ENCODE data around the gene ATP8A1. TPM values are rescaled to one million over a fixed set of nuclear protein-coding genes. Genes with fewer than 3 reads are reported as not detected.

ATP8A1 gene
- total RNA-seq, 1 experiment from 2014 or later: 0.19 TPM

DNA sequence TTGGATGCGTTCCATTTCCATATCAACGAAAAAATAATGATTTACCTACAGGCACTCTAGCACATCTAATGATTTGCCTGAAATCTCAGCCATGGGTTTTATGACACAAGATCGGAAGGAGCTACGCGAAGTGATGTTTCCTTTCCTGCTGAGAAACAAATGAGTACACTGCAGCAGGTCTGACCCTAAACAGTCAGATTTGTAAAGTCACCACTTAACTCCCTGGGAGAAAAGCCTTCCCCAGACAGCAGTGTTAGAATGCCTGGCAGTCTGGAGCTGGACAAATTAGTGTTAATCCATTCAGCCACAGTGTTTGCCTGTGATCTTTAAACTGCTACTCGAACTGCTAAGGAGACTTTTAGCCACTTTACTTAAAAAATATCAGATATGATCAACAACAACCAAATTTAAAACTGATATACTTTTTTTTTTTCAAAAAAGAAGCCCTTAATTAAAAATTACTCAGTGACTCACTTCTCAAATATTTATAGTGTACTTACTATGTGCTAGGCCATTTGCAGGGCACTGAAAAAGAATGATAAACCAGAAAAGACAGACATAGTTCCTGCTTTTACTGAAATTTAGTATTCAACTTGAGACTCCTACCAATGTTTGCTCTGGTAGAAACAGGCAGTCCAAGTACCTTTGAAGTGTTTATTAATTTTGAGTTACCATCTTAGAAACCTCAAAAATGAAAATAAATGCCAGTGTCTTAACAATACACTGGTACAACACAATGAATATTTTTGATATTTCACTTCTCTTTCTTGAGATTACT lies 155.1 kb downstream of the ATP8A1 start:
- no peak overlapping the region for H3K27ac Mint-ChIP-seq (ENCODE audit: low read depth, unreplicated experiment)
- H3K4me1 Mint-ChIP-seq (ENCODE audit: insufficient read depth, unreplicated experiment): no peaks in the 10 kb centered on the region
- no peaks in the 10 kb centered on the region for H3K36me3 Mint-ChIP-seq (ENCODE audit: insufficient read depth, unreplicated experiment)
- intact Hi-C loops (cut with micrococcal nuclease): no loop called here
- no peaks in the 10 kb centered on the region for H3K27me3 Mint-ChIP-seq (ENCODE audit: insufficient read depth, unreplicated experiment)
- TF ChIP-seq, protein P1, sequence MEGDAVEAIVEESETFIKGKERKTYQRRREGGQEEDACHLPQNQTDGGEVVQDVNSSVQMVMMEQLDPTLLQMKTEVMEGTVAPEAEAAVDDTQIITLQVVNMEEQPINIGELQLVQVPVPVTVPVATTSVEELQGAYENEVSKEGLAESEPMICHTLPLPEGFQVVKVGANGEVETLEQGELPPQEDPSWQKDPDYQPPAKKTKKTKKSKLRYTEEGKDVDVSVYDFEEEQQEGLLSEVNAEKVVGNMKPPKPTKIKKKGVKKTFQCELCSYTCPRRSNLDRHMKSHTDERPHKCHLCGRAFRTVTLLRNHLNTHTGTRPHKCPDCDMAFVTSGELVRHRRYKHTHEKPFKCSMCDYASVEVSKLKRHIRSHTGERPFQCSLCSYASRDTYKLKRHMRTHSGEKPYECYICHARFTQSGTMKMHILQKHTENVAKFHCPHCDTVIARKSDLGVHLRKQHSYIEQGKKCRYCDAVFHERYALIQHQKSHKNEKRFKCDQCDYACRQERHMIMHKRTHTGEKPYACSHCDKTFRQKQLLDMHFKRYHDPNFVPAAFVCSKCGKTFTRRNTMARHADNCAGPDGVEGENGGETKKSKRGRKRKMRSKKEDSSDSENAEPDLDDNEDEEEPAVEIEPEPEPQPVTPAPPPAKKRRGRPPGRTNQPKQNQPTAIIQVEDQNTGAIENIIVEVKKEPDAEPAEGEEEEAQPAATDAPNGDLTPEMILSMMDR (IDR thresholded peaks at IDR 0.05; ENCODE audit: unreplicated experiment): no peak
- no peaks in the 10 kb centered on the region for H3K9me3 Mint-ChIP-seq (ENCODE audit: unreplicated experiment)
- no TSS peak for BruUV-seq (replicated peaks)
- POLR2A ChIA-PET: no interaction called here
- DNase-seq (ENCODE audit: unreplicated experiment): no peak
- no peak overlapping the region for H3K4me3 Mint-ChIP-seq (ENCODE audit: unreplicated experiment)
- CTCF ChIA-PET: interaction anchor here (1.0 to 2.3 kb wide), 3 partner anchors 18 to 165 kb away, joined by 3 to 8 read pairs (median 6); no protein-coding TSS in a partner anchor

DNA sequence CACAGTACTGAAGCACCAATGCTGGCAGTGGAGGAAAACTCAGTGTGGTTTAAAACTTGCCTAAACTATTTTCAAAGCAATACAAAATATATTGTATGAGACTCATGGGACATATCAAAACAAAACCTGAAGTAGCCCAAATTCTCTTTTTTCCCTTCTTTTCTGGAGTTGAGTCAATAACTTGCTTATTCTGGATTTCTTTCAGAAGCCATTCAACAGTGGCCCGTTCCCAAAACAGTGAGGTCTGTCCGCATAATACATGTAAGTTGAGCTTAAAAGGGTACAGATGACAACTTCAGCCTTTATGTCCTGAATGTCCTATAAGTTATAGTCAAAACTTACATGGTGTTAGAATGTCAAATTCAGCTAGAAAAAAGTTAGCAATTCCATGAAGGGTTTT lies 158.9 kb downstream of the ATP8A1 start:
- intact Hi-C loops (cut with micrococcal nuclease): no loop called here
- no peaks in the 10 kb centered on the region for H3K4me1 Mint-ChIP-seq (ENCODE audit: insufficient read depth, unreplicated experiment)
- DNase-seq (ENCODE audit: unreplicated experiment): no peak
- H3K27ac Mint-ChIP-seq (ENCODE audit: low read depth, unreplicated experiment): no peak overlapping the region
- ChIA-PET CTCF (interaction anchor here (0.8 to 1.5 kb wide), 2 partner anchors 22 to 127 kb away, joined by 4 to 10 read pairs; no protein-coding TSS in a partner anchor), POLR2A (no interaction called here)
- peaks cover 6% of the 10 kb centered on the region for H3K9me3 Mint-ChIP-seq (ENCODE audit: unreplicated experiment)
- BruUV-seq (replicated peaks): no TSS peak
- H3K36me3 Mint-ChIP-seq (ENCODE audit: insufficient read depth, unreplicated experiment): no peaks in the 10 kb centered on the region
- TF ChIP-seq, protein P1 (IDR thresholded peaks at IDR 0.05; ENCODE audit: unreplicated experiment): no peak
- H3K4me3 Mint-ChIP-seq (ENCODE audit: unreplicated experiment): no peak overlapping the region
- no peaks in the 10 kb centered on the region for H3K27me3 Mint-ChIP-seq (ENCODE audit: insufficient read depth, unreplicated experiment)

DNA sequence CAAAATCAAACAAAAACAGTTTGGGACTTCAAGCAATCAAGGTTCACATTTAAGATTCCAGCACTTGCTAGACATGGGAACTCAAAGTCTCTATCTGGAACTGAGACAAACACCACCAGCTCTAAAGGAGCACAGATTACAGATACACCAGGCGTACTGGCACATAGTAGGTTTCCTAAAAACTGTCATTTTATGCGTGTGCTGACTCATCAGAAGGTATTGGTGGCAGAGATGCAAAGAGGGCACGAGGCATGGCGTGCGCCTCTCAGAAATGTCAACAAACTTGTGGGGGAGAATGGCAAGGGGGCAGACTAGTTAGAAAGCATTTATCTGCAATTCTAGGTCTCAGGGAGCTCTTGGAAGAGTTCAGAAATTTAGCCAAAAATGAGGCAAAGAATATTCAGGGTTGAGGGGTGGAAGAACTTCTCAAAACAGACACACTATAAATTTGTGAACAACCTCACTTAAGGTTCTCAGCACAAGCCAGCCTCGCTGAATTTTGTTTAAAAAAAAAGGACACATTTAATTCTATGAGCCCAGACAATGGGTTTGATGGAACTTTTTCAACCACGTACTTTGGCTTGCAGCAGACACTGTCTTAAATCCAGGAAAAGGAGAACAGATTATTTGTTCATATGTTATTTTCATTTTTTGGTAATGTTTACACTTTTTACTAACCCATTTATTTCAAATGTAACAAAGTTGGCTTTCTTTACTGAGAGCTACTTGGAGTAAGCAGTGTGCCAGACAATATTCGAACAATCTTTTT lies 159.6 kb downstream of the ATP8A1 start:
- TF ChIP-seq, protein P1 (IDR thresholded peaks at IDR 0.05; ENCODE audit: unreplicated experiment): no peak
- intact Hi-C loops (cut with micrococcal nuclease): no loop called here
- H3K36me3 Mint-ChIP-seq (ENCODE audit: insufficient read depth, unreplicated experiment): no peaks in the 10 kb centered on the region
- no peak overlapping the region for H3K4me3 Mint-ChIP-seq (ENCODE audit: unreplicated experiment)
- POLR2A ChIA-PET: no interaction called here
- H3K27ac Mint-ChIP-seq (ENCODE audit: low read depth, unreplicated experiment): no peak overlapping the region
- H3K4me1 Mint-ChIP-seq (ENCODE audit: insufficient read depth, unreplicated experiment): no peaks in the 10 kb centered on the region
- peaks cover 6% of the 10 kb centered on the region for H3K9me3 Mint-ChIP-seq (ENCODE audit: unreplicated experiment)
- DNase-seq (ENCODE audit: unreplicated experiment): no peak
- CTCF ChIA-PET: interaction anchor here (0.9 kb wide), 2 partner anchors 14 to 127 kb away, joined by 3 to 8 read pairs; no protein-coding TSS in a partner anchor
- BruUV-seq (replicated peaks): no TSS peak
- no peaks in the 10 kb centered on the region for H3K27me3 Mint-ChIP-seq (ENCODE audit: insufficient read depth, unreplicated experiment)

DNA sequence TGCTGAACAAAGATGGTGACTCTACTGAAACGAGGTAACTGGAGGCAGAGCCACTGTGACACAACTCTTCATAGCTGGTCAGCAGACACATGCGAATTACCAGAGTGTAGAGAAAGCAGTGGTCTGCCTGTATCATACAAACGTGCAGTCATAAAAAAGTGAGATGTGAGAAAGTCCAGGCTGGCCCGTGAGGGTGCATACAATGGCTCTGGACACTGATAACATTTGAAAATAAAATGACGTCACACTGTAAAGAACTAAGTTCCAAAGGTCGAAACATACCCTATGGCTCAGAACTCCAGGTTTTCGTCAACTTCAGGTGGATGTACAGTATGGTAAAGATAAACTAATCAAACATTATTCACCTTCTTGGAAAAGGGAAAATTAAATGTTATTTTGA lies 163.9 kb downstream of the ATP8A1 start:
- ChIA-PET POLR2A (no interaction called here), CTCF (no interaction called here)
- H3K4me3 Mint-ChIP-seq (ENCODE audit: unreplicated experiment): no peak overlapping the region
- H3K9me3 Mint-ChIP-seq (ENCODE audit: unreplicated experiment): peaks cover 6% of the 10 kb centered on the region
- no TSS peak for BruUV-seq (replicated peaks)
- H3K27ac Mint-ChIP-seq (ENCODE audit: low read depth, unreplicated experiment): no peak overlapping the region
- H3K36me3 Mint-ChIP-seq (ENCODE audit: insufficient read depth, unreplicated experiment): no peaks in the 10 kb centered on the region
- TF ChIP-seq, protein P1 (IDR thresholded peaks at IDR 0.05; ENCODE audit: unreplicated experiment): no peak
- no peaks in the 10 kb centered on the region for H3K27me3 Mint-ChIP-seq (ENCODE audit: insufficient read depth, unreplicated experiment)
- no peaks in the 10 kb centered on the region for H3K4me1 Mint-ChIP-seq (ENCODE audit: insufficient read depth, unreplicated experiment)
- DNase-seq (ENCODE audit: unreplicated experiment): no peak
- intact Hi-C loops (cut with micrococcal nuclease): no loop called here

Measured in MCF 10A (cell line).